ENCODE measurements around the gene MBD2. TPM values are rescaled to one million over a fixed set of nuclear protein-coding genes. Genes with fewer than 3 reads are reported as not detected.

MBD2 gene
- total RNA-seq, 1 experiment from 2014 or later: 37.0 TPM

- H2AFZ ChIP-seq (ENCODE audit: low read length): no peak overlapping the region
- no peak for DNase-seq
- H3K4me1 ChIP-seq (ENCODE audit: insufficient read depth, low read length): peaks cover 10% of the 10 kb centered on the region
- no peak overlapping the region for H3K4me2 ChIP-seq (ENCODE audit: low read length)
- no peak overlapping the region for H3K9ac ChIP-seq (ENCODE audit: low read length)
- H3K9me2 ChIP-seq (replicated peaks; ENCODE audit: low read length): no peaks in the 10 kb centered on the region
- TF ChIP-seq EZH2phosphoT487 (IDR thresholded peaks at IDR 0.05; ENCODE audit: borderline replicate concordance, low read length) (no peak), EZH2 (IDR thresholded peaks at IDR 0.05; ENCODE audit: low read length, unreplicated experiment) (no peak), CTCF (conservative IDR thresholded peaks at IDR 0.05; ENCODE audit: low read depth, low read length) (no peak)
- H4K20me1 ChIP-seq (ENCODE audit: low read length): no peaks in the 10 kb centered on the region
- H3K36me3 ChIP-seq (ENCODE audit: low read depth, low read length): peaks cover 12% of the 10 kb centered on the region; the same call in 1 of the 2 replicates
- no TSS peak for BruUV-seq (replicated peaks)
- CTCF ChIA-PET: no interaction called here
- peaks cover 61% of the 10 kb centered on the region for H3K79me2 ChIP-seq (ENCODE audit: low read length)
- no peaks in the 10 kb centered on the region for H3K9me3 ChIP-seq (ENCODE audit: low read length)
- POLR2A ChIA-PET (ENCODE audit: unreplicated experiment): interaction anchor here (0.6 kb wide), 1 partner anchor 342 kb away, joined by 5 read pairs; no protein-coding TSS in a partner anchor
- intact Hi-C loops (cut with micrococcal nuclease): no loop called here
- H3K27ac ChIP-seq (ENCODE audit: low read length): no peak overlapping the region
- no peaks in the 10 kb centered on the region for H3F3A ChIP-seq (ENCODE audit: low read length, unreplicated experiment)
- no peaks in the 10 kb centered on the region for H3K27me3 ChIP-seq (ENCODE audit: low read length)
- no peak for ATAC-seq
- no peak overlapping the region for H3K4me3 ChIP-seq (ENCODE audit: low read length)
Observed at GRCh38 chr18:54197747-54198411, 26.6 kb downstream of the MBD2 start.

GRCh38 chr18:54193786-54194185, 30.7 kb downstream of the MBD2 start:
- no peaks in the 10 kb centered on the region for H3F3A ChIP-seq (ENCODE audit: low read length, unreplicated experiment)
- no peak overlapping the region for H3K27ac ChIP-seq (ENCODE audit: low read length)
- H3K4me1 ChIP-seq (ENCODE audit: insufficient read depth, low read length): peaks cover 16% of the 10 kb centered on the region
- DNase-seq (no peak), ATAC-seq (no peak)
- no peak overlapping the region for H3K4me2 ChIP-seq (ENCODE audit: low read length)
- H3K9ac ChIP-seq (ENCODE audit: low read length): no peak overlapping the region
- TF ChIP-seq EZH2phosphoT487 (IDR thresholded peaks at IDR 0.05; ENCODE audit: borderline replicate concordance, low read length) (no peak), CTCF (conservative IDR thresholded peaks at IDR 0.05; ENCODE audit: low read depth, low read length) (no peak), EZH2 (IDR thresholded peaks at IDR 0.05; ENCODE audit: low read length, unreplicated experiment) (no peak)
- no peak overlapping the region for H2AFZ ChIP-seq (ENCODE audit: low read length)
- no TSS peak for BruUV-seq (replicated peaks)
- H4K20me1 ChIP-seq (ENCODE audit: low read length): 0 out of 2 replicates have a peak, but pooled peaks cover 4% of the 10 kb centered on the region
- ChIA-PET CTCF (no interaction called here), POLR2A (ENCODE audit: unreplicated experiment) (no interaction called here)
- peaks cover 76% of the 10 kb centered on the region for H3K79me2 ChIP-seq (ENCODE audit: low read length)
- H3K9me2 ChIP-seq (replicated peaks; ENCODE audit: low read length): no peaks in the 10 kb centered on the region
- H3K36me3 ChIP-seq (ENCODE audit: low read depth, low read length): no peaks in the 10 kb centered on the region
- H3K27me3 ChIP-seq (ENCODE audit: low read length): no peaks in the 10 kb centered on the region
- intact Hi-C loops (cut with micrococcal nuclease): no loop called here
- no peak overlapping the region for H3K4me3 ChIP-seq (ENCODE audit: low read length)
- no peaks in the 10 kb centered on the region for H3K9me3 ChIP-seq (ENCODE audit: low read length)

- no peak overlapping the region for H2AFZ ChIP-seq (ENCODE audit: low read length)
- 0 out of 2 replicates have a peak, but pooled peaks cover 4% of the 10 kb centered on the region for H4K20me1 ChIP-seq (ENCODE audit: low read length)
- no peak overlapping the region for H3K27ac ChIP-seq (ENCODE audit: low read length)
- ATAC-seq (peak; percentile 35), DNase-seq (peak; percentile 54)
- no peak overlapping the region for H3K9ac ChIP-seq (ENCODE audit: low read length)
- H3K36me3 ChIP-seq (ENCODE audit: low read depth, low read length): no peaks in the 10 kb centered on the region; the same call in 1 of the 2 replicates
- H3K4me3 ChIP-seq (ENCODE audit: low read length): no peak overlapping the region
- no TSS peak for BruUV-seq (replicated peaks)
- no peaks in the 10 kb centered on the region for H3F3A ChIP-seq (ENCODE audit: low read length, unreplicated experiment)
- H3K4me2 ChIP-seq (ENCODE audit: low read length): 0 out of 2 replicates have a peak overlapping the region, but pooled peaks have one; percentile 9
- H3K9me2 ChIP-seq (replicated peaks; ENCODE audit: low read length): no peaks in the 10 kb centered on the region
- TF ChIP-seq EZH2phosphoT487 (IDR thresholded peaks at IDR 0.05; ENCODE audit: borderline replicate concordance, low read length) (no peak), CTCF (conservative IDR thresholded peaks at IDR 0.05; ENCODE audit: low read depth, low read length) (no peak), EZH2 (IDR thresholded peaks at IDR 0.05; ENCODE audit: low read length, unreplicated experiment) (no peak)
- intact Hi-C loops (cut with micrococcal nuclease): no loop called here
- no peaks in the 10 kb centered on the region for H3K27me3 ChIP-seq (ENCODE audit: low read length)
- H3K9me3 ChIP-seq (ENCODE audit: low read length): no peaks in the 10 kb centered on the region
- POLR2A ChIA-PET (ENCODE audit: unreplicated experiment): interaction anchor here (0.7 kb wide), 1 partner anchor 30 kb away, joined by 4 read pairs; no protein-coding TSS in a partner anchor
- peaks cover 68% of the 10 kb centered on the region for H3K79me2 ChIP-seq (ENCODE audit: low read length)
- H3K4me1 ChIP-seq (ENCODE audit: insufficient read depth, low read length): peaks cover 16% of the 10 kb centered on the region
- CTCF ChIA-PET: no interaction called here
Observed at GRCh38 chr18:54192900-54193299, 31.6 kb downstream of the MBD2 start.
